ENCODE results near the gene TOMM70. TPM values are rescaled to one million over a fixed set of nuclear protein-coding genes. Genes with fewer than 3 reads are reported as not detected.

The TOMM70 gene
- total and polyA plus RNA-seq, 12 donors = 11.4 to 95.2 (median 39.8) TPM

GRCh38 chr3:100335434-100335833 lies 65.5 kb downstream of the TOMM70 start:
- WGBS, 4 donors = 79 to 82% (median 81%) methylated on average over 14 of the region's 14 CpGs
- no peaks in the 10 kb centered on the region for H3K9me3 ChIP-seq (replicated peaks in 1 of 3)
- H3K36me3 ChIP-seq (replicated peaks in 1 of 2) = peaks cover 0 to 2% of the 10 kb centered on the region in 2 donors
- intact Hi-C loops (cut with DNase I) = no loop called here
- peak in 1 of 7 donors; percentile 7 for DNase-seq
- peak overlapping the region in 2 of 4 donors; percentile 70 to 99 for H3K4me3 ChIP-seq
- H3K27me3 ChIP-seq = no peaks in the 10 kb centered on the region
- no peak for TF ChIP-seq POLR2A (IDR thresholded peaks at IDR 0.05)
- TF ChIP-seq CTCF (IDR thresholded peaks at IDR 0.05) = no peak
- peaks cover 0 to 19% of the 10 kb centered on the region in 2 donors for H3K4me1 ChIP-seq (replicated peaks in 1 of 2)
- H3K27ac ChIP-seq = peak overlapping the region in 3 of 5 donors; percentile 15 to 86 (median 81)

GRCh38 chr3:100334488-100335351 lies 66.2 kb downstream of the TOMM70 start, which contains the start of gene NIT2:
Gene NIT2, plus strand, starts transcription at chr3:100334757. Its CDS starts 35 bp downstream, at chr3:100334792.
- H3K4me3 ChIP-seq = peak within 1 kb of the TSS in 3 of 4 donors; percentile 70 to 99 (median 81)
- no peaks in the 10 kb centered on the region for H3K36me3 ChIP-seq (replicated peaks in 1 of 2)
- H3K4me1 ChIP-seq (replicated peaks in 1 of 2) = peaks cover 0 to 19% of the 10 kb centered on the region in 2 donors
- 0% methylated on average over 14 to 77 of the region's 77 CpGs for WGBS, 4 donors
- H3K27ac ChIP-seq = peak within 1 kb of the TSS in 4 of 5 donors; percentile 71 to 94 (median 84)
- DNase-seq = peak; percentile 84 to 92 (median 87)
- H3K9me3 ChIP-seq (replicated peaks in 1 of 3) = no peaks in the 10 kb centered on the region
- no peaks in the 10 kb centered on the region for H3K27me3 ChIP-seq
- intact Hi-C loops (cut with DNase I) = no loop called here
- TF ChIP-seq POLR2A (IDR thresholded peaks at IDR 0.05) (peak; percentile 60 to 71), CTCF (IDR thresholded peaks at IDR 0.05) (no peak)

GRCh38 chr3:100333970-100334487 lies 66.9 kb downstream of the TOMM70 start:
- DNase-seq = no peak
- Histone ChIP-seq H3K27me3 (no peaks in the 10 kb centered on the region), H3K9me3 (replicated peaks in 1 of 3) (no peaks in the 10 kb centered on the region), H3K4me3 (peak overlapping the region in 3 of 4 donors; percentile 70 to 99 (median 81)), H3K36me3 (replicated peaks in 1 of 2) (no peaks in the 10 kb centered on the region), H3K4me1 (replicated peaks in 1 of 2) (peaks cover 0 to 19% of the 10 kb centered on the region in 2 donors), H3K27ac (peak overlapping the region in 4 of 5 donors; percentile 71 to 94 (median 84))
- intact Hi-C loops (cut with DNase I) = no loop called here
- TF ChIP-seq CTCF (IDR thresholded peaks at IDR 0.05) = no peak
- WGBS, 4 donors = 31 to 48% (median 35%) methylated on average over 11 to 14 of the region's 14 CpGs

- intact Hi-C loops (cut with DNase I) = no loop called here
- Histone ChIP-seq H3K4me1 (replicated peaks in 1 of 2) (peaks cover 0 to 19% of the 10 kb centered on the region in 2 donors), H3K4me3 (no peak overlapping the region), H3K27me3 (no peaks in the 10 kb centered on the region), H3K27ac (no peak overlapping the region), H3K9me3 (replicated peaks in 1 of 3) (no peaks in the 10 kb centered on the region), H3K36me3 (replicated peaks in 1 of 2) (no peaks in the 10 kb centered on the region)
- DNase-seq = no peak
- no peak for TF ChIP-seq CTCF (IDR thresholded peaks at IDR 0.05)
- TF ChIP-seq POLR2A (IDR thresholded peaks at IDR 0.05) = no peak
Measured at GRCh38 chr3:100333051-100333450, 67.8 kb downstream of the TOMM70 start.

Data from adrenal gland (tissue), 12 donors.